Gastroesophageal sphincter (tissue), 4 donors: Measurements from ENCODE around the gene SYNGR1. TPM values are rescaled to one million over a fixed set of nuclear protein-coding genes. Genes with fewer than 3 reads are reported as not detected.
A peak's percentile ranks its signal among the peaks of the same experiment; 100 is the strongest.

Experiments used
- ATAC-seq: fragments of 150-250 bp; one replicate; pipeline ENCODE4 v1.9.1; 2016; ENCODE audit warnings: mild to moderate bottlenecking, moderate library complexity
- H3K27ac ChIP-seq, 4 donors: fragments of 200-600 bp; sonication (generic) in 3 of 4; 1 replicate in 3 of 4; 2 replicates in 1 of 4; pipeline ENCODE4 v1.5.1; 2016 to 2019
- H3K27me3 ChIP-seq: fragments of 200-600 bp; sonication (generic); one replicate; pipeline ENCODE4 v1.5.1; 2019
- H3K36me3 ChIP-seq, 2 donors: fragments of 200-600 bp; sonication (generic); one replicate each; pipeline ENCODE4 v1.5.1; 2019; ENCODE audit warnings: control low read depth in 1 of 2
- H3K4me1 ChIP-seq, 3 donors: fragments of 200-600 bp; sonication (generic); 1 replicate in 2 of 3; 2 replicates in 1 of 3; pipeline ENCODE4 v1.5.1; 2016 to 2019; ENCODE audit warnings: control low read depth in 2 of 3
- H3K4me3 ChIP-seq, 2 donors: fragments of 200-600 bp; sonication (generic); one replicate each; pipeline ENCODE4 v1.5.1; 2019; ENCODE audit warnings: mild to moderate bottlenecking in 1 of 2, moderate library complexity in 1 of 2
- H3K9me3 ChIP-seq, 3 donors: fragments of 200-600 bp; sonication (generic); one replicate each; pipeline ENCODE4 v1.5.1; 2017 to 2019; ENCODE audit warnings: control low read depth in 2 of 3
- CTCF ChIP-seq, 4 experiments: fragments of 200-600 bp in 2 of 4; fragments of 450-650 bp in 2 of 4; sonication (generic) in 1 of 4; IDR thresholded peaks; one replicate each; pipeline ENCODE4 v1.5.1; 2017 to 2019; ENCODE audit warnings: antibody characterized with exemption in 4 of 4, mild to moderate bottlenecking in 2 of 4, moderate library complexity in 2 of 4
- EP300 ChIP-seq: sonication (generic); formaldehyde crosslinking; IDR thresholded peaks from one replicate; pipeline ENCODE4 v1.6.1; 2017; ENCODE audit warnings: antibody characterized with exemption, mild to moderate bottlenecking
- POLR2A ChIP-seq, 2 donors: fragments of 450-650 bp; IDR thresholded peaks; one replicate each; pipeline ENCODE4 v1.6.1; 2017; ENCODE audit warnings: antibody characterized with exemption in 2 of 2, mild to moderate bottlenecking in 2 of 2, moderate library complexity in 1 of 2
- POLR2AphosphoS5 ChIP-seq: sonication (generic); formaldehyde crosslinking; IDR thresholded peaks from one replicate; pipeline ENCODE4 v1.6.1; 2017; ENCODE audit warnings: antibody characterized with exemption
- WGBS, 2 donors: methylation state at CpG; one replicate each; pipeline ENCODE4 v1.1.5; 2018; ENCODE audit warnings: low coverage in 1 of 2; 5-methylcytosine and 5-hydroxymethylcytosine counted together
- total RNA-seq, 4 donors: library from RNA; depleted of rRNA; stranded (reverse); fragments of >200 nt; gene quantifications; one replicate each; pipeline ENCODE4 v1.1.0, GENCODE V29; 2016

Gene SYNGR1
- total RNA-seq, 4 donors from 2014 or later, result 13.3 to 34.2 (median 20.1) TPM

DNA sequence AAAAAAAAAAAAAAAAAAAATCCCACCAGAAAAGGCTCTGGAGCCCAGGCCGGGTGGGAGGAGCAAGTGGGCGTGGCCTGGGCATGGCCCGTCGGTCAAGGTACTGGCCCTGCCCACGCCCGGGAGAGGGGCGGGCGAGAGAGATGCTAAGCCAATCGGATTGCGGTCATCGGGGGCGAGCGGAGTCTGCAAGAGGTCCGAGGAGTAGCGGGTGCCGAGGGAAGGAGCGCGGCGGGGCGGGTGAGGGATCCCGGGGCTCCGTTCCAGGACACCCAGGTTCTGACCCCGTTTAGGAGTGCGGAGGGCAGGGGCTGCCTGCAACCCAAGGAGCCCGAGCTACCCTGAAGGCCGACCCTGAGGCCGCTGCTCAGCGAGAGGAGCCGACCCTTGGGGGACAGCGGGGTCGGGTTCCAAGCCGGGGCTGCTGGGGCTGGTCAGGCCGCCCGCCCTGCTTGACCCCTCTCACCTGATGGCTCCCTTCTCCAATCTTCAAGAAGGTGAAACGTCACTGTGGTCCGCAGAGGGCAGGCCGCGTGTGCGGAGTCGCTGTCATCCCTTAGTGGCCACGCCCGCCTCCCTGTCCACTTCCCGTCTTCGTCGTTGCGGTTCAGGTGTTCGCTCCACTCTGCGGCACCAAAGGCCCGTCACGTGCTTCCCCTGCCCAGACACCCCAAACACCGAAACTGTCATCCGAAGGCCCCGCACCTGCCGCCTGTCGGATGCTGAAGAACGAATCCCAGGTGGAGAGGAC, 38.6 kb downstream of the SYNGR1 start:
- TF ChIP-seq POLR2AphosphoS5, result no peak
- no peak for TF ChIP-seq CTCF (IDR thresholded peaks at IDR 0.05)
- peak in 1 of 2 donors; percentile 5 for TF ChIP-seq POLR2A (IDR thresholded peaks at IDR 0.05)
- Histone ChIP-seq H3K36me3 (no peaks in the 10 kb centered on the region), H3K27ac (peak overlapping the region in 3 of 4 donors; percentile 27 to 73 (median 49)), H3K9me3 (no peaks in the 10 kb centered on the region), H3K27me3 (peaks cover 15% of the 10 kb centered on the region), H3K4me1 (peaks cover 0 to 11% (median 0%) of the 10 kb centered on the region in 3 donors), H3K4me3 (peak overlapping the region; percentile 34 to 62)
- 0 to 8% methylated on average over 13 to 17 of the region's 56 CpGs for WGBS, 2 donors
- peak; percentile 95 for ATAC-seq

GRCh38 chr22:39389420-39389819, 39.6 kb downstream of the SYNGR1 start:
- Histone ChIP-seq H3K27me3 (peaks cover 8% of the 10 kb centered on the region), H3K4me3 (no peak overlapping the region), H3K4me1 (peaks cover 0 to 11% (median 0%) of the 10 kb centered on the region in 3 donors), H3K36me3 (no peaks in the 10 kb centered on the region), H3K9me3 (no peaks in the 10 kb centered on the region), H3K27ac (no peak overlapping the region)
- 80 to 83% methylated on average over 1 to 10 of the region's 11 CpGs for WGBS, 2 donors
- ATAC-seq, result no peak
- TF ChIP-seq EP300 (no peak), CTCF (IDR thresholded peaks at IDR 0.05) (no peak)

DNA sequence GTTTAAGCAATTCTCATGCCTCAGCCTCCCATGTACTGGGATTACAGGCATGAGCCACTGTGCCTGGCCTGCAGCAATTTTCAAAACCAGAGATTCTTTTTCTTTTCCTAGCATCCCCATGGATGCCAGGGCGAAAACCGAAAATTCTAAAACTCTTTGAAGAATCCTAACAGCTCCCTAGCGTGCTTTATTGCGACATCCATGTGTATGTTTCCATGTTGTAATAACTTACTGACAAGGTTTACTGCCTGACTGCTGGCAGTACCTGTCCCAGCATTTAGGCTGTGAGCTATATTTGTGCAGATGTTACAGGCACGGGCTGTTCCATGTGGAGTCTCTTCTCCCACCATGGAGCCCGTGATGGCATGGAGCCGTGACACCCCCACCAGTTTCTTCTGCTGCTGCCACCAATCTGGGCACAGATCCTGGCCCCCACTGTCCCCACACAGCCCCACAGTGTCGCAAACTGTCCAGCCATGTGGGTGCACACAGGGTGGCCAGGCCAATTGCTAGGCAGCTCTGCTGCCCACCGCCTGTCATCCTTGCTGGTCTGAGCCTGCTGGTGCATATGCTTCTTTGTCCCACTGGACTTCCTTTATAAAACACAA, 42.7 kb downstream of the SYNGR1 start:
- 82 to 91% methylated on average over 4 to 9 of the region's 9 CpGs for WGBS, 2 donors
- TF ChIP-seq CTCF (IDR thresholded peaks at IDR 0.05) (no peak), POLR2AphosphoS5 (no peak), EP300 (no peak), POLR2A (IDR thresholded peaks at IDR 0.05) (no peak)
- ATAC-seq, result no peak
- no peak overlapping the region for H3K27ac ChIP-seq
- H3K4me3 ChIP-seq, result no peak overlapping the region
- H3K27me3 ChIP-seq, result no peaks in the 10 kb centered on the region
- no peaks in the 10 kb centered on the region for H3K9me3 ChIP-seq
- no peaks in the 10 kb centered on the region for H3K36me3 ChIP-seq
- peaks cover 0 to 11% (median 0%) of the 10 kb centered on the region in 3 donors for H3K4me1 ChIP-seq

GRCh38 chr22:39395936-39396796, 46.4 kb downstream of the SYNGR1 start:
- Histone ChIP-seq H3K9me3 (no peaks in the 10 kb centered on the region), H3K27ac (no peak overlapping the region), H3K4me1 (peaks cover 0 to 17% (median 8%) of the 10 kb centered on the region in 3 donors), H3K36me3 (no peaks in the 10 kb centered on the region), H3K4me3 (no peak overlapping the region), H3K27me3 (no peaks in the 10 kb centered on the region)
- ATAC-seq, result no peak
- WGBS, 2 donors, result 82 to 88% methylated on average over 7 to 11 of the region's 11 CpGs
- TF ChIP-seq POLR2AphosphoS5, result no peak
- no peak for TF ChIP-seq EP300
- TF ChIP-seq POLR2A (IDR thresholded peaks at IDR 0.05), result no peak
- TF ChIP-seq CTCF (IDR thresholded peaks at IDR 0.05), result no peak
